ENCODE measurements around the gene CD63. TPM values are rescaled to one million over a fixed set of nuclear protein-coding genes. Genes with fewer than 3 reads are reported as not detected.

CD63 gene
- total RNA-seq, 4 donors from 2014 or later, result 683 to 1,145 (median 1,122) TPM

DNA sequence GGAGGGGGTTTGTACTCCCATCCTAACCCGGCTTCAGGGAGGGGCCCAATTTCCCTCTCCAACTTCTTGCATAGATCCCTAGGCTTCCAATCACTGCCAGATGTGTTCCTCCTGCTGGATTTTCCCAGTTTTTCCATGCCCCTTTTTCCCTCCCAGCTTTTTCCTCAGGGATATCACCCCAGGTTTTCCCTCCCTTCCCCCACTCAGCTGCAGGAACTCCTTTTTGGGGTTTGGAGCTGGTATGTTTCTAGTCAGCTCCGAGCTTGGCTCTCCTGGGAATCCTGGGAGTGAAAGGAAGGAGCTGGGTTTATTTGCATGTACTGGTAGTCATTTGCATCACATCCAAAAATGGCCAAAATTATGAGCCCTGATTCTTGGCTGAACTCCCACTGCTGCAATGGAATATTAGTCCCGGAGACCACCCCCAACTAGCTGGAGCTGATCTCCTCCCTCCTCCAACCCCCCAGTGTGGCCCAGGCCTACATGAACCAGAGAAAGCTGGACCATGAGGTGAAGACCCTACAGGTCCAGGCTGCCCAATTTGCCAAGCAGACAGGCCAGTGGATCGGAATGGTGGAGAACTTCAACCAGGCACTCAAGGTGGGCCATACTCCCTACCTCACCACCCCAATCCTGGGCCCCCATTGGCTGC is 10.1 kb downstream of the CD63 start:
- no peak for DNase-seq
- WGBS, 2 donors, result 66 to 75% methylated on average over 4 of the region's 4 CpGs
- peaks cover 31 to 51% of the 10 kb centered on the region in 2 donors for H3K4me1 ChIP-seq
- no peak overlapping the region for H3K27ac ChIP-seq
- intact Hi-C loops (cut with DNase I), result no loop called here
- H3K4me3 ChIP-seq (replicated peaks in 1 of 3), result no peak overlapping the region
- TF ChIP-seq POLR2A (IDR thresholded peaks at IDR 0.05), result no peak
- TF ChIP-seq, protein P1, sequence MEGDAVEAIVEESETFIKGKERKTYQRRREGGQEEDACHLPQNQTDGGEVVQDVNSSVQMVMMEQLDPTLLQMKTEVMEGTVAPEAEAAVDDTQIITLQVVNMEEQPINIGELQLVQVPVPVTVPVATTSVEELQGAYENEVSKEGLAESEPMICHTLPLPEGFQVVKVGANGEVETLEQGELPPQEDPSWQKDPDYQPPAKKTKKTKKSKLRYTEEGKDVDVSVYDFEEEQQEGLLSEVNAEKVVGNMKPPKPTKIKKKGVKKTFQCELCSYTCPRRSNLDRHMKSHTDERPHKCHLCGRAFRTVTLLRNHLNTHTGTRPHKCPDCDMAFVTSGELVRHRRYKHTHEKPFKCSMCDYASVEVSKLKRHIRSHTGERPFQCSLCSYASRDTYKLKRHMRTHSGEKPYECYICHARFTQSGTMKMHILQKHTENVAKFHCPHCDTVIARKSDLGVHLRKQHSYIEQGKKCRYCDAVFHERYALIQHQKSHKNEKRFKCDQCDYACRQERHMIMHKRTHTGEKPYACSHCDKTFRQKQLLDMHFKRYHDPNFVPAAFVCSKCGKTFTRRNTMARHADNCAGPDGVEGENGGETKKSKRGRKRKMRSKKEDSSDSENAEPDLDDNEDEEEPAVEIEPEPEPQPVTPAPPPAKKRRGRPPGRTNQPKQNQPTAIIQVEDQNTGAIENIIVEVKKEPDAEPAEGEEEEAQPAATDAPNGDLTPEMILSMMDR (IDR thresholded peaks at IDR 0.05), result no peak
- H3K9me3 ChIP-seq, result no peaks in the 10 kb centered on the region
- H3K27me3 ChIP-seq, result no peaks in the 10 kb centered on the region
- H3K36me3 ChIP-seq, result no peaks in the 10 kb centered on the region

DNA sequence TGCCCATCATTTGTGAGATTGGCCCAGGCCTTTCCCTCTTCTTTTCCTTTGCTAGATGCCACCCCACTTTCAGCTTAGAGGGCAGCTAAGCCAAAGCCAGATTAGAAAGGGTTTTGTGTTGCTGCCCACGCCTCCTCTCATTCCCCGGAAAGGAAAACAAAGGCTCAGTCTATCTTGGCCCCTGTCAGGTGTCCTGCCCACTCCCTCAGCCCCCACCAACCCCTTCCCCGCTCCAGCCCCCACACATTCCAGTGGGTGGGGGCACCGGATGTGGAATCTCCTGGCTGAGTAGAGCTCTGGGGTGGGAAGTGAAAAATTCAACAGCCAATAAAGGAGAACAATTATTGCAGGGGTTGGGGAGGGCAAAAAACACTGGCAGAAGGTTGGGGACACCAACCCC is 10.8 kb downstream of the CD63 start:
- Histone ChIP-seq H3K9me3 (no peaks in the 10 kb centered on the region), H3K27me3 (no peaks in the 10 kb centered on the region), H3K36me3 (no peaks in the 10 kb centered on the region), H3K4me3 (replicated peaks in 1 of 3) (no peak overlapping the region), H3K27ac (peak overlapping the region; percentile 3 to 88 (median 20)), H3K4me1 (peaks cover 24 to 43% of the 10 kb centered on the region in 2 donors)
- WGBS, 2 donors, result 35 to 48% methylated on average over 4 of the region's 4 CpGs
- no peak for DNase-seq
- intact Hi-C loops (cut with DNase I), result no loop called here
- TF ChIP-seq POLR2A (IDR thresholded peaks at IDR 0.05), result no peak
- TF ChIP-seq, protein P1 (IDR thresholded peaks at IDR 0.05), result no peak

DNA sequence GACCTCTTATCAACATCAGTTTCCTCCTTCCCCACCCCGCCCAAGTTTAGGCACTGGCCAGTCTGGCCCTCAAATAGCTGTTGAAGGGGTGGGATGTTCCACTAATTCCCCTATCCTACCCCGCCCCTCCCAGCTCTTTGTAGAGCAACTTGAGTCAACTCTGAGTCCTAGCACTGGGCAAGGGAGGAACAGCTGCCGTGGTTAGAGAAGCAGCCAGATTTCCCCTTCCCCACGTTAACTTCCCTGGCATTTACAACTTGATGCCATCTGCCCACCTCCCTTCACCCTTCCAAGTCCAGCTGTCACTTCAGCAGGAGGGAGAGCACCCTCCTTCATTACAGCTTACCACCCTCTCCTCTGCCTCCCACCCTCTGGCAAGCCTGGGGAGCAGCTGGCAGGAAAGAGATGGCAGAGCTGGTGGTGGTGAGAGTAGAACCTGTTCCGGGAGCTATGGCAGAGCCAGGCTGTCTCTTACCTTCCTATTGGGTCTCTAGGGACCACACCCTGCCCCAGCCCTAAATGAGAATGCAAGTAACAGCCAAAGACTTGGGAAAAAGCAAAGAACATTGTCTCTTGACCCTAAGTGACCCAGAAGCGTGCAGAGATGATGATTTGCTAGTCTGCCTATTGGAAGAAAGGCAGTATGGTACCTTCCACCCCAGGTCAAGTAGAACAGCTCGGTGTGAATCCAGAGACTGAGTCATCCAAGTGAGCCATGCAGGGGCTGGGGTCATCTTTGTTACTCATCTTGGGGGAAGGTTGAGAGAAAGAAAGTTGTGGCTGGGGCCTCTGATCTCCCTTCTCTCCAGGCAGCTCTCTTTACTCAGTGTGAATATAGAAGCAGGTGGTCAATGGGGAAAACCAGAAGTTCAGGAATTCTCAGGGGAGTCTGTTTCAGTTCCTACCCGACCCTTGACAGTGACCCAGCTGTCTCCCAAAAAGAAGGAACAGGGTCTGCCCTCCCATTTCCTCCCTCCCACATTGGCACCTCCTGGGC is 11.5 kb downstream of the CD63 start:
- Histone ChIP-seq H3K4me3 (replicated peaks in 1 of 3) (peak overlapping the region in 1 of 3 donors; percentile 69), H3K27me3 (no peaks in the 10 kb centered on the region), H3K27ac (peak overlapping the region; percentile 70 to 88 (median 87)), H3K36me3 (no peaks in the 10 kb centered on the region), H3K4me1 (peaks cover 23 to 36% of the 10 kb centered on the region in 2 donors), H3K9me3 (no peaks in the 10 kb centered on the region)
- intact Hi-C loops (cut with DNase I), result no loop called here
- TF ChIP-seq POLR2A (IDR thresholded peaks at IDR 0.05), result no peak
- TF ChIP-seq, protein P1 (IDR thresholded peaks at IDR 0.05), result no peak
- WGBS, 2 donors, result 57 to 68% methylated on average over 8 of the region's 8 CpGs
- DNase-seq, result no peak

- Histone ChIP-seq H3K4me3 (replicated peaks in 1 of 3) (peak overlapping the region; percentile 19 to 69 (median 21)), H3K9me3 (no peaks in the 10 kb centered on the region), H3K36me3 (no peaks in the 10 kb centered on the region), H3K27ac (peak overlapping the region; percentile 70 to 88 (median 87)), H3K27me3 (no peaks in the 10 kb centered on the region), H3K4me1 (peaks cover 23 to 35% of the 10 kb centered on the region in 2 donors)
- no peak for DNase-seq
- TF ChIP-seq, protein P1 (IDR thresholded peaks at IDR 0.05), result no peak
- TF ChIP-seq POLR2A (IDR thresholded peaks at IDR 0.05), result no peak
- intact Hi-C loops (cut with DNase I), result no loop called here
- WGBS, 2 donors, result 5 to 8% methylated on average over 11 to 13 of the region's 13 CpGs
Observed at GRCh38 chr12:55716582-55716957, 12.2 kb downstream of the CD63 start.

All from thyroid gland (tissue), 4 donors.